GM10248 (cell line): ENCODE data around the gene DEDD.

Experiments
- CTCF ChIA-PET: fragments of 300-600 bp; sonication (Branson Sonifier 250); formaldehyde crosslinking; extraction: SDS; loops from one replicate; lab custom pipeline; 2021; ENCODE audit warnings: antibody characterized with exemption; lab: Yijun Ruan, JAX
- POLR2A ChIA-PET: fragments of 350-650 bp; sonication (Branson Sonifier 250); formaldehyde crosslinking; extraction: SDS; loops from one replicate; lab custom pipeline; 2020; ENCODE audit warnings: antibody characterized with exemption; lab: Yijun Ruan, JAX
- DNase-seq: peaks from one replicate; pipeline ENCODE4 v3.0.0; 2012; ENCODE audit errors: extremely low spot score
- TF ChIP-seq, protein P1 (sequence below): IDR thresholded peaks from 2 replicates; pipeline ENCODE4 v1.5.1; 2012; ENCODE audit warnings: mild to moderate bottlenecking, low read depth; ENCODE audit errors: extremely low read depth, missing control alignments, control extremely low read depth

DEDD gene

DNA sequence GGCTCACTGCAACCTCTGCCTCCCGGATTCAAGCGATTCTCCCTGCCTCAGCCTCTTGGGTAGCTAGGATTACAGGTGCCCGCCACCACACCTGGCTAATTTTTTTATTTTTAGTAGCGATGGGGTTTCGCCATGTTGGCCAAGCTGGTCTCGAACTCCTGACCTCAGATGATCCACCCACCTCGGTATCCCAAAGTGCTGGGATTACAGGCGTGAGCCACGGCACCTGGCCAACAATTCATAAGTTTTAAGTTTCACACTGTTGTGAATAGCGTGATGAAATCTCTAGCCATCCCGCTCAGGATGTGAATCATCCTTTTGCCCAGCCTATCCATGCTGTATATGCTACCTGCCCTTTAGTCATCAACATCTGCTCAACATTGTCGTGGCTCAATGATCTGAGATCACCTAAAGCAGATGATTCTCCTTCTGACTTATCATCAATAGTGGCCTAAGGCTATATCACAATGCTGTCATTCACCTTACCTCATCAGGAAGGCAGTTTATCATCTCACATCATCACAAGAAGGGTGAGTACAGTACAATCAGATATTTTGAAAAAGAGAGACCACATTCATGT, 17.2 kb downstream of the DEDD start:
- TF ChIP-seq, protein P1, sequence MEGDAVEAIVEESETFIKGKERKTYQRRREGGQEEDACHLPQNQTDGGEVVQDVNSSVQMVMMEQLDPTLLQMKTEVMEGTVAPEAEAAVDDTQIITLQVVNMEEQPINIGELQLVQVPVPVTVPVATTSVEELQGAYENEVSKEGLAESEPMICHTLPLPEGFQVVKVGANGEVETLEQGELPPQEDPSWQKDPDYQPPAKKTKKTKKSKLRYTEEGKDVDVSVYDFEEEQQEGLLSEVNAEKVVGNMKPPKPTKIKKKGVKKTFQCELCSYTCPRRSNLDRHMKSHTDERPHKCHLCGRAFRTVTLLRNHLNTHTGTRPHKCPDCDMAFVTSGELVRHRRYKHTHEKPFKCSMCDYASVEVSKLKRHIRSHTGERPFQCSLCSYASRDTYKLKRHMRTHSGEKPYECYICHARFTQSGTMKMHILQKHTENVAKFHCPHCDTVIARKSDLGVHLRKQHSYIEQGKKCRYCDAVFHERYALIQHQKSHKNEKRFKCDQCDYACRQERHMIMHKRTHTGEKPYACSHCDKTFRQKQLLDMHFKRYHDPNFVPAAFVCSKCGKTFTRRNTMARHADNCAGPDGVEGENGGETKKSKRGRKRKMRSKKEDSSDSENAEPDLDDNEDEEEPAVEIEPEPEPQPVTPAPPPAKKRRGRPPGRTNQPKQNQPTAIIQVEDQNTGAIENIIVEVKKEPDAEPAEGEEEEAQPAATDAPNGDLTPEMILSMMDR = no peak
- ChIA-PET CTCF (interaction anchor here (0.9 to 3.8 kb wide), 2 partner anchors 17 to 18 kb away, joined by 3 to 20 read pairs; partner anchors contain the start of gene KLHDC9), POLR2A (no interaction called here)
- no peak for DNase-seq

DNA sequence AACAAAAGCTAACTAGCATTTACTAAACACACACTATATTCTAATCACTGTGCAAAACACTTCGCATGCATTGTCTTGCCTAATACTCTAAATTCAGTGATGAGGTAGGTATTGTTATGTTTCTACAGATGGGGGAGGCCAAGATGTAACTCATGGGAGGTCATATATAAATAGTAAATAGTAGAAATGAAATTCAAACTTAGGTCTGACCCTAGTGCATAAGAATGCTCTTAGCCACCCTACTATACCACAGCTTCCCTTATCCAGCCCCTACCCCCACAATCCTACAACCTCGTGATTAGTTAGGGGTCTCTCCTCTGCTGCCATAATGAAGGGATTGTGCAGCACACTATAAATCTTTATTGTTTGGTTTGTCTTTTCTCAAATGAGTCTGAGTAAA, 17.9 kb downstream of the DEDD start:
- POLR2A ChIA-PET = no interaction called here
- CTCF ChIA-PET = interaction anchor here (3.8 kb wide), 1 partner anchor 16 kb away, joined by 20 read pairs; the partner anchor contains the start of gene KLHDC9
- TF ChIP-seq, protein P1 = no peak

DNA sequence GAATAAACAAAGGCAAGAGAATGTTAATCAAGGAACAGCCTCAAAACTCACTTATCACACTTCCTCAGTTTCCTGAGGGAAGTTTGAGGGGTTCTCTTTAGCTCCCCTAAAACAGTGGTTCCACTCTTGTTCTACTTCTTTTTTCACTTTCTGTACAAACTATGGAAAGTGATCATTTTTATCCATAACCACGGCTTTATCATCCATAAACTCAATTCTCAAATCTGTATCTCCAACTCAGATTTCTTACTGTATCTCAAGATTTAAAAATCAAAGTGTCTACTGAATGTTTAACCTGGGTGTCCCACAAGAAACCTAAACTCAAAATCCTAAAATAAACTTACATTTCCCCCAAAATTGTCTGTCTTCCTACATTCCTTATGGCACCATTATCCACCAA, 18.6 kb downstream of the DEDD start:
- DNase-seq = no peak
- TF ChIP-seq, protein P1 = no peak
- POLR2A ChIA-PET = no interaction called here
- CTCF ChIA-PET = interaction anchor here (0.9 kb wide), 1 partner anchor 17 kb away, joined by 4 read pairs; no protein-coding TSS in a partner anchor

More for the DNA sequence above, 17.9 kb downstream of the DEDD start:
- DNase-seq = no peak

DNA sequence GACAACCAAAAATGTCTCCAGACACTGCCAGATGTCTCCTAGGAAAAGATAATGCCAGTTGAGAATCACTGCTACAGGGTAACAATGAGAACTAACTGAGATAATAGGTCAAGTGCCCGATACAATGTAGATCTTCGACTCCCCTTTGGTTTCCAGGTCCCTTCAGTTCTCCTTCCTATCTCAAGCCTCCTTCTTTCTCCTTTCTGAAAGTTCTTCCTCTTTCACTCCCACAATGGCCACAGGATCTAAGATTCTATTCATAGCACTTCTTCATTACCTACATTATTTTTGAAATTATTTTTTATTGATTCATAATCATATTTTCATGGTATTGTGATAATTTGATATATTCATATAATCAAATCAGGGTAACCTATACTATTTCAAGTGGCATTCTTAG, 20.9 kb downstream of the DEDD start:
- DNase-seq = no peak
- ChIA-PET CTCF (interaction anchor here (1.3 kb wide), 2 partner anchors 15 to 53 kb away, joined by 4 to 5 read pairs; no protein-coding TSS in a partner anchor), POLR2A (interaction anchor here (1.2 kb wide), 1 partner anchor 10 kb away, joined by 7 read pairs; no protein-coding TSS in a partner anchor)
- TF ChIP-seq, protein P1 = no peak

DNA sequence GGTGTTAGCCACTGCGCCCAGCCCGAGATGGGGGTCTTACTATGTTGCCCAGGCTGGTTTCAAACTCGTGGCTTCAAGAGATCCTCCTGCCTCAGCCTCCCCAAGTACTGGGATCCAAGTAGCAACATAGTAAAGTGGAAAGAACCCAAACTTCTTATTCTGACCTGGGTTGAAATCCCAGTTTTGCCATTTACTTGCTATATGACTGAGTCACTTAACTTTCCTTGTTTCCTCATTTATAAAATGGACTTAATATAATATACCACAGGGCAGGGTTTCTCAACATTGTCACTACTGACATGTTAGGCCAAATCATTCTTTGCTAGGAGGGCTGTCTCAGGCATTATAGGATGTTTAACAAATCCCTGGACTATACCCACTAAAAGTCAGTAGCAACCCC, 21.4 kb downstream of the DEDD start:
- CTCF ChIA-PET = interaction anchor here (1.3 kb wide), 2 partner anchors 15 to 54 kb away, joined by 4 to 5 read pairs; no protein-coding TSS in a partner anchor
- DNase-seq = no peak
- TF ChIP-seq, protein P1 = no peak
- POLR2A ChIA-PET = no interaction called here

DNA sequence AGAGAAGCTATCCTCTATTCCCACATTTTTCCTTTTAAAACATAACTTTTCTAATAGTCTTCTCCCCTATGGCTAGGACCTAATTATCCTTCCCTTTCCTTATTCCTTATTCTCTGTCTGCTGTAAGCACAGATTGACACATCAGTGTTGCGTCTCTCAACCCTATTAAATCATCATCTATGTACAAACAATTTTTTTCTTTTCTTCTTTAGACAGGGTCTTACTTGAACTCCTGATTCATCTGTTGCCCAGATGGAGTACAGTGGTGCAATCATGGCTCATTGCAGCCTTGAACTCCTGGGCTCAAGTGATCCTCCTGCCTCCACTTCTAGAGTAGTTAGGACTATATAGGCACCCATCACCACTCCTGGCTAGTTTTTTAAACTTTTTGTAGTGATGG, 26.0 kb downstream of the DEDD start:
- ChIA-PET POLR2A (no interaction called here), CTCF (interaction anchor here (1.1 to 1.3 kb wide), 2 partner anchors 9 to 15 kb away, joined by 3 to 4 read pairs; no protein-coding TSS in a partner anchor)
- no peak for DNase-seq
- TF ChIP-seq, protein P1 = no peak
